Prostate gland (tissue), 2 donors: ENCODE data around the gene SLX1A. TPM values are rescaled to one million over a fixed set of nuclear protein-coding genes. Genes with fewer than 3 reads are reported as not detected.
"Not testable (repeated sequence)": the region's sequence is repeated elsewhere in the genome, so short reads cannot be mapped to it uniquely, and the experiment has no call there.

Experiments used
- DNase-seq: peaks from one replicate; pipeline ENCODE4 v3.0.0-alpha.2; 2019; ENCODE audit warnings: low spot score
- H3K27ac ChIP-seq, 2 donors: fragments of 200-600 bp; sonication (generic); 2 replicates each; pipeline ENCODE4 v1.5.1; 2017 to 2019
- H3K27me3 ChIP-seq: fragments of 200-600 bp; sonication (generic); replicated peaks from 2 replicates; pipeline ENCODE4 v1.5.1; 2019; ENCODE audit not compliant: insufficient read depth
- H3K36me3 ChIP-seq, 2 donors: fragments of 200-600 bp; sonication (generic); 1 replicate in 1 of 2; 2 replicates in 1 of 2; pipeline versions ENCODE4 v1.5.1 to v1.8.1; 2017 to 2019
- H3K4me1 ChIP-seq: fragments of 200-600 bp; sonication (generic); replicated peaks from 2 replicates; pipeline ENCODE4 v1.5.1; 2019
- H3K4me3 ChIP-seq, 2 donors: fragments of 200-600 bp; sonication (generic); 2 replicates each; pipeline ENCODE4 v1.5.1; 2017 to 2019
- H3K9me3 ChIP-seq: fragments of 200-600 bp; sonication (generic); 2 replicates; pipeline ENCODE4 v1.5.1; 2017
- WGBS: methylation state at CpG from one replicate; pipeline ENCODE4 v1.1.5; 2018; 5-methylcytosine and 5-hydroxymethylcytosine counted together
- intact Hi-C: fragments of 100-400 bp; cut with DNase I; formaldehyde crosslinking; loops from one replicate; pipeline ENCODE4 v1.14.2; 2022
- small RNA-seq, 2 donors: library from RNA; depleted of rRNA; stranded (forward); fragments of <200 nt; gene quantifications; one replicate each; pipeline ENCODE3, GENCODE V24; 2016
- total RNA-seq, 2 donors: library from RNA; depleted of rRNA; stranded (reverse); fragments of >200 nt; gene quantifications; one replicate each; pipeline ENCODE4 v1.1.0, GENCODE V29; 2016

SLX1A gene
- total RNA-seq, 2 donors from 2014 or later = 36.8 to 41.3 TPM

DNA sequence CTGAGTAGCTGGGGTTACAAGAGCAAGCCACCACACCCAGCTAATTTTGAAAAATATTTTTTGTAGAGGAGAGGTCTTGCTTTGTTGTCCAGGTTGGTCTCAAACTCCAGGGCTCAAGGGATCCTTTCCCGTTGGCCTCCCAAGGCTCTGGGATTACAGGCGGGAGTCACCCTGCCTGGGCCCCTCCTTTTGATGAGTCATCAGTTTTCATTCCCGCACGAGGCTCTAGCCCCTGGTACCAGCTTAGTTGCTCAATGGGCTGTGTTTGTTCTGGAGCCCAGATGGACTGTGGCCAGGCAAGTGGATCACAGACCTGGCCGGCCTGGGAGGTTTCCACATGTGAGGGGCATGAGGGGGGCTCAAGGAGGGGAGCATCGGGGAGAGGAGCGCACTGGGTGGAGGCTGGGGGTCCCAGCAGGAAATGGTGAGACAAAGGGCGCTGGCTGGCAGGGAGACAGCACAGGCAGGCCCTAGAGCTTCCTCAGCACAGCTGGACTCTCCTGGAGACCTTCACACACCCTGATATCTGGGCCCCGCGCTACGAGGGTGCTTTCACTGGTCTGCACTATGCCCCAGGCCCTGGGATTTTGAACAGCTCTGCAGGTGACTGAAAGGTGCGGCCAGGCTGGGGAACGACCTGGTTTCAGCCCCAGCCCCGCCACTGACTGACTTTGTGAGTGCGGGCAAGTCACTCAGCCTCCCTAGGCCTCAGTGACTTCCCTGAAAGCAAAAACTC is 6.1 kb downstream of the SLX1A start:
- intact Hi-C loops, H3K4me1 ChIP-seq, H3K27me3 ChIP-seq, H3K9me3 ChIP-seq, DNase-seq, H3K4me3 ChIP-seq, H3K27ac ChIP-seq, H3K36me3 ChIP-seq: not testable (repeated sequence)
- no CpG with 5 or more reads among the region's 15 CpGs for WGBS

- H3K27me3 ChIP-seq, DNase-seq, H3K36me3 ChIP-seq, H3K4me1 ChIP-seq, H3K27ac ChIP-seq, H3K9me3 ChIP-seq, intact Hi-C loops: not testable (repeated sequence)
- WGBS = 1% methylated on average over 14 of the region's 52 CpGs
- H3K4me3 ChIP-seq = peak overlapping the region; percentile 35 to 36
Measured at GRCh38 chr16:30205541-30206236, 12.0 kb downstream of the SLX1A start.

GRCh38 chr16:30206252-30206651 is 12.6 kb downstream of the SLX1A start:
- intact Hi-C loops, H3K4me1 ChIP-seq, DNase-seq, H3K36me3 ChIP-seq, H3K27me3 ChIP-seq, H3K27ac ChIP-seq, H3K9me3 ChIP-seq: not testable (repeated sequence)
- peak overlapping the region; percentile 35 to 36 for H3K4me3 ChIP-seq
- no CpG with 5 or more reads among the region's 33 CpGs for WGBS

- H3K27me3 ChIP-seq, H3K36me3 ChIP-seq, H3K4me1 ChIP-seq, intact Hi-C loops, DNase-seq, H3K4me3 ChIP-seq, H3K27ac ChIP-seq, H3K9me3 ChIP-seq: not testable (repeated sequence)
- 40% methylated on average over 2 of the region's 9 CpGs for WGBS
Measured at GRCh38 chr16:30207063-30207704, 13.5 kb downstream of the SLX1A start.

DNA sequence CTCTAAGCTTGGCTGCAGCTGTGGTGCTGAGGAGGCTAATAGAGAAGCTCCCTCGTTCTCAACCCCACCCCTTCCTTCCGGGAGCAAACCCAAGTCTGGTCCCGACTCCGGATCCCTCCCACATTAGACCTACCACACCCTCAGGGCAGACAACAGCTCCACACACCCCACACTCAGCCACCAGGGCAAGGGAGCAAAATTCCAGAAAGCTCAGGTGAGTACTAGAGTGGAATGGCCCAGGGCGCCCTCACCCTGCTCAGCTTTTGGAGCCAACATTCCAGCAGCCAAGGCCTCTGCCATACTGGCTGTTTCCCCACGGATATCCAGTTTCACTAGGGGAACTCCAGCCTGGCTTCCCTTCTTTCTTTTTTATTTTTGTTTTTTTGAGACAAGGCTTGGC is 15.4 kb downstream of the SLX1A start:
- H3K36me3 ChIP-seq, H3K27ac ChIP-seq, DNase-seq, intact Hi-C loops, H3K9me3 ChIP-seq, H3K4me1 ChIP-seq, H3K4me3 ChIP-seq, H3K27me3 ChIP-seq: not testable (repeated sequence)
- no CpG with 5 or more reads among the region's 6 CpGs for WGBS

GRCh38 chr16:30211414-30211813 is 17.7 kb downstream of the SLX1A start:
- H3K4me1 ChIP-seq, intact Hi-C loops, H3K4me3 ChIP-seq, H3K9me3 ChIP-seq, H3K36me3 ChIP-seq, H3K27me3 ChIP-seq, DNase-seq, H3K27ac ChIP-seq: not testable (repeated sequence)
- WGBS = no CpG with 5 or more reads among the region's 4 CpGs

DNA sequence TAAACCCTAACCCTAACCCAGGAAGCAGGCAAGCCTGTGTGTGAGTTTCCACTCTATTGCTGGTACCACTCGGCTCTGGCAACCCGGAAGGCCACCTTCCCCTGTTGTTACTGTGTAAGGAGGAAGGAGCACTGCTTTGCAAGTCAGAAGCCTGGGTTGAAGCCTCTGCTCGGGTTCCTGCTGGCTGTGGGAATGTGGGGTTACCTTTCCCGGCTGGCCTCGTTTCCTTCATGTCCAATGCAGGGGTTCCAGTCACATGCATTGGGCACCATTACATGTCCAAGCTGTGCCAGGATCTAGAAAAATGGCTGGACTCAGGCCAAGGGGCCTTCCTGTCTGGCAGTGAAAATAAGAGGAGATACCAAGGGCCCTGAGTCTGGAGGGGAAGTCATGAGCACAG is 23.4 kb downstream of the SLX1A start:
- intact Hi-C loops, H3K27me3 ChIP-seq, H3K27ac ChIP-seq, H3K4me3 ChIP-seq, H3K36me3 ChIP-seq, H3K4me1 ChIP-seq, H3K9me3 ChIP-seq: not testable (repeated sequence)
- peak; percentile 1 for DNase-seq
- WGBS = 58% methylated on average over 5 of the region's 5 CpGs

Small RNA genes lying within 50 kb of the gene (small RNA-seq; reads per million reads assigned to genes)
- 0 reads per million in 2 donors for gene AC106782.4

Other genes starting within 250 kb of the SLX1A start
- 100 to 1,000 TPM; 188 to 218 TPM for gene TMEM219, start 231.8 kb upstream of the SLX1A start, total RNA-seq
- 10 to 100 TPM; 43.8 to 97.4 TPM for gene TAOK2, start 220.0 kb upstream of the SLX1A start, total RNA-seq
- 10 to 100 TPM; 10.8 to 22.4 TPM for gene HIRIP3, start 198.3 kb upstream of the SLX1A start, total RNA-seq
- 100 to 1,000 TPM in 1 of 2 donors, 10 to 100 TPM in 1; 51.8 to 113 TPM for gene INO80E, start 197.6 kb upstream of the SLX1A start, total RNA-seq
- gene DOC2A, start 182.8 kb upstream of the SLX1A start, total RNA-seq = 1 to 10 TPM; 3.0 to 6.4 TPM
- not detected for gene C16orf92, start 170.7 kb upstream of the SLX1A start, total RNA-seq
- 10 to 100 TPM in 1 of 2 donors, under 1 TPM in 1; 0.46 to 17.2 TPM for gene TLCD3B, start 162.6 kb upstream of the SLX1A start, total RNA-seq
- 100 to 1,000 TPM; 884 to 943 TPM for gene ALDOA, start 128.1 kb upstream of the SLX1A start, total RNA-seq
- gene PPP4C, start 117.9 kb upstream of the SLX1A start, total RNA-seq = 10 to 100 TPM; 67.8 to 85.4 TPM
- 1 to 10 TPM; 1.5 to 2.5 TPM for gene TBX6, start 102.0 kb upstream of the SLX1A start, total RNA-seq
- 100 to 1,000 TPM; 150 to 164 TPM for gene YPEL3, start 97.7 kb upstream of the SLX1A start, total RNA-seq
- gene GDPD3, start 80.3 kb upstream of the SLX1A start, total RNA-seq = 1 to 10 TPM in 1 of 2 donors, under 1 TPM in 1; 0.91 to 2.4 TPM
- 10 to 100 TPM; 19.0 to 77.4 TPM for gene MAPK3, start 70.7 kb upstream of the SLX1A start, total RNA-seq
- 10 to 100 TPM in 1 of 2 donors, 1 to 10 TPM in 1; 8.9 to 14.7 TPM for gene CORO1A, start 10.3 kb upstream of the SLX1A start, total RNA-seq
- 100 to 1,000 TPM; 137 to 151 TPM for gene BOLA2B, start 209 bp upstream of the SLX1A start, total RNA-seq
- gene SULT1A3, start 5.4 kb downstream of the SLX1A start, total RNA-seq = 10 to 100 TPM in 1 of 2 donors, 1 to 10 TPM in 1; 8.8 to 10.2 TPM
- gene NPIPB13, start 54.6 kb downstream of the SLX1A start, total RNA-seq = 1 to 10 TPM in 1 of 2 donors, under 1 TPM in 1; 0.82 to 5.8 TPM
- gene CD2BP2, start 161.4 kb downstream of the SLX1A start, total RNA-seq = 10 to 100 TPM; 32.9 to 46.4 TPM
- 10 to 100 TPM; 40.3 to 59.4 TPM for gene TBC1D10B, start 176.6 kb downstream of the SLX1A start, total RNA-seq
- 10 to 100 TPM in 1 of 2 donors, 1 to 10 TPM in 1; 3.5 to 23.5 TPM for gene MYL11, start 180.9 kb downstream of the SLX1A start, total RNA-seq
- 1 to 10 TPM; 3.0 to 4.2 TPM for gene SEPTIN1, start 188.7 kb downstream of the SLX1A start, total RNA-seq
- gene ZNF48, start 201.5 kb downstream of the SLX1A start, total RNA-seq = 10 to 100 TPM; 11.9 to 12.2 TPM
- gene ZNF771, start 213.7 kb downstream of the SLX1A start, total RNA-seq = 10 to 100 TPM; 32.3 to 36.3 TPM
- 10 to 100 TPM; 31.6 to 37.6 TPM for gene DCTPP1, start 236.2 kb downstream of the SLX1A start, total RNA-seq